RWPE2 (cell line): Measurements from ENCODE around the gene CMAS.

Experiments used
- ATAC-seq: fragments of 200-7000 bp; cut with Tn5 transposase; 3 replicates; pipeline ENCODE4 v1.9.1; 2021; ENCODE audit warnings: low read depth
- DNase-seq: peaks from one replicate; pipeline ENCODE4 v3.0.0-alpha.2; 2020; ENCODE audit warnings: low spot score
- H3K27ac ChIP-seq: fragments of 450-650 bp; 2 replicates; pipeline ENCODE4 v1.5.1; 2017; ENCODE audit warnings: mild to moderate bottlenecking; ENCODE audit not compliant: poor library complexity, severe bottlenecking
- H3K27me3 ChIP-seq: fragments of 250-450 bp; sonication (Bioruptor Pico); 2 replicates; pipeline ENCODE4 v1.5.1; 2021; ENCODE audit warnings: mild to moderate bottlenecking, moderate library complexity; ENCODE audit not compliant: insufficient read depth, poor library complexity, severe bottlenecking
- H3K36me3 ChIP-seq: fragments of 250-450 bp; sonication (Bioruptor Pico); 2 replicates; pipeline ENCODE4 v1.5.1; 2020; ENCODE audit warnings: low read depth, mild to moderate bottlenecking, moderate library complexity
- H3K4me1 ChIP-seq: fragments of 250-450 bp; sonication (Bioruptor Pico); 2 replicates; pipeline ENCODE4 v1.5.1; 2021; ENCODE audit warnings: mild to moderate bottlenecking, moderate library complexity; ENCODE audit not compliant: insufficient read depth, poor library complexity, severe bottlenecking
- H3K4me3 ChIP-seq: fragments of 250-450 bp; sonication (Bioruptor Pico); 2 replicates; pipeline ENCODE4 v1.5.1; 2021; ENCODE audit warnings: mild to moderate bottlenecking, moderate library complexity; ENCODE audit not compliant: severe bottlenecking
- H3K9me3 ChIP-seq: fragments of 250-450 bp; sonication (Bioruptor Pico); 2 replicates; pipeline ENCODE4 v1.5.1; 2021; ENCODE audit warnings: mild to moderate bottlenecking, moderate library complexity; ENCODE audit not compliant: severe bottlenecking
- CTCF ChIP-seq: fragments of 450-650 bp; IDR thresholded peaks from one replicate; pipeline ENCODE4 v1.5.1; 2017; ENCODE audit warnings: mild to moderate bottlenecking, moderate library complexity; ENCODE audit not compliant: poor library complexity, severe bottlenecking

The CMAS gene

GRCh38 chr12:22064968-22065367 lies 18.9 kb downstream of the CMAS start:
- Histone ChIP-seq H3K4me3 (no peak overlapping the region), H3K27me3 (no peaks in the 10 kb centered on the region), H3K9me3 (no peaks in the 10 kb centered on the region), H3K4me1 (no peaks in the 10 kb centered on the region), H3K27ac (no peak overlapping the region), H3K36me3 (peaks cover 8% of the 10 kb centered on the region)
- ATAC-seq (no peak), DNase-seq (no peak)
- no peak for TF ChIP-seq CTCF

GRCh38 chr12:22066310-22066709 lies 20.3 kb downstream of the CMAS start:
- no peak for TF ChIP-seq CTCF
- Histone ChIP-seq H3K4me3 (no peak overlapping the region), H3K9me3 (no peaks in the 10 kb centered on the region), H3K27me3 (no peaks in the 10 kb centered on the region), H3K36me3 (peaks cover under 1% of the 10 kb centered on the region; the same call in 1 of the 2 replicates), H3K27ac (no peak overlapping the region), H3K4me1 (no peaks in the 10 kb centered on the region)
- ATAC-seq (no peak), DNase-seq (no peak)

- ATAC-seq (no peak), DNase-seq (no peak)
- Histone ChIP-seq H3K27me3 (no peaks in the 10 kb centered on the region), H3K9me3 (no peaks in the 10 kb centered on the region), H3K4me1 (no peaks in the 10 kb centered on the region), H3K36me3 (no peaks in the 10 kb centered on the region), H3K4me3 (no peak overlapping the region), H3K27ac (no peak overlapping the region)
- TF ChIP-seq CTCF = no peak
These were observed 23.8 kb downstream of the CMAS start for GRCh38 chr12:22069851-22070250.

GRCh38 chr12:22082190-22082701 lies 36.2 kb downstream of the CMAS start:
- ATAC-seq (no peak), DNase-seq (no peak)
- Histone ChIP-seq H3K27ac (no peak overlapping the region), H3K36me3 (no peaks in the 10 kb centered on the region), H3K4me1 (no peaks in the 10 kb centered on the region), H3K27me3 (no peaks in the 10 kb centered on the region), H3K9me3 (no peaks in the 10 kb centered on the region), H3K4me3 (no peak overlapping the region)
- no peak for TF ChIP-seq CTCF

GRCh38 chr12:22083167-22083566 lies 37.1 kb downstream of the CMAS start:
- DNase-seq (no peak), ATAC-seq (no peak)
- peak; percentile 43 for TF ChIP-seq CTCF
- no peaks in the 10 kb centered on the region for H3K9me3 ChIP-seq
- H3K27ac ChIP-seq = no peak overlapping the region
- H3K27me3 ChIP-seq = no peaks in the 10 kb centered on the region
- H3K36me3 ChIP-seq = no peaks in the 10 kb centered on the region
- no peak overlapping the region for H3K4me3 ChIP-seq
- H3K4me1 ChIP-seq = no peaks in the 10 kb centered on the region
